KMS-11 (cell line): ENCODE measurements around the gene AGAP1.

Source experiments
- H2AFZ ChIP-seq: fragments of 200-600 bp; sonication (generic); 2 replicates; pipeline ENCODE4 v1.6.1; 2016; ENCODE audit warnings: antibody characterized with exemption, mixed run types, low read depth
- H3K27ac ChIP-seq: fragments of 200-600 bp; sonication (generic); 2 replicates; pipeline ENCODE4 v1.6.1; 2016; ENCODE audit warnings: mild to moderate bottlenecking, mixed run types
- H3K27me3 ChIP-seq: fragments of 200-600 bp; sonication (generic); 2 replicates; pipeline ENCODE4 v1.6.1; 2017; ENCODE audit warnings: mild to moderate bottlenecking, low read depth, mixed run types, moderate library complexity; ENCODE audit not compliant: insufficient read depth
- H3K36me3 ChIP-seq: fragments of 200-600 bp; sonication (generic); 2 replicates; pipeline ENCODE4 v1.6.1; 2017; ENCODE audit warnings: mild to moderate bottlenecking, mixed run types; ENCODE audit not compliant: insufficient read depth
- H3K4me1 ChIP-seq: fragments of 200-600 bp; sonication (generic); 2 replicates; pipeline ENCODE4 v1.6.1; 2016; ENCODE audit warnings: mild to moderate bottlenecking, low read depth, mixed run types; ENCODE audit not compliant: poor library complexity, severe bottlenecking
- H3K4me2 ChIP-seq: fragments of 200-600 bp; sonication (generic); 2 replicates; pipeline ENCODE4 v1.7.0; 2016; ENCODE audit warnings: mild to moderate bottlenecking, mixed run types
- H3K4me3 ChIP-seq: fragments of 200-600 bp; sonication (generic); IDR thresholded peaks from 2 replicates; pipeline ENCODE4 v1.6.1; 2017; ENCODE audit warnings: low read depth, low read length, mixed read lengths; ENCODE audit not compliant: insufficient read depth
- H3K79me2 ChIP-seq: fragments of 200-600 bp; sonication (generic); 2 replicates; pipeline ENCODE4 v1.6.1; 2016; ENCODE audit warnings: low read depth, mixed run types; ENCODE audit not compliant: insufficient read depth
- H3K9ac ChIP-seq: fragments of 200-600 bp; sonication (generic); 2 replicates; pipeline ENCODE4 v1.6.1; 2016; ENCODE audit warnings: mild to moderate bottlenecking, mixed run types
- H4K20me1 ChIP-seq: fragments of 200-600 bp; sonication (generic); 2 replicates; pipeline ENCODE4 v1.6.1; 2016; ENCODE audit warnings: mild to moderate bottlenecking, mixed run types; ENCODE audit not compliant: insufficient read depth
- TF ChIP-seq, protein P1 (sequence below): fragments of 200-600 bp; sonication (generic); conservative IDR thresholded peaks from 2 replicates; pipeline ENCODE4 v1.6.1; 2017; ENCODE audit warnings: low read depth, mild to moderate bottlenecking, antibody characterized with exemption, low read length, moderate library complexity, mixed read lengths

The AGAP1 gene

GRCh38 chr2:235587202-235587601, 93.4 kb downstream of the AGAP1 start:
- TF ChIP-seq, protein P1, sequence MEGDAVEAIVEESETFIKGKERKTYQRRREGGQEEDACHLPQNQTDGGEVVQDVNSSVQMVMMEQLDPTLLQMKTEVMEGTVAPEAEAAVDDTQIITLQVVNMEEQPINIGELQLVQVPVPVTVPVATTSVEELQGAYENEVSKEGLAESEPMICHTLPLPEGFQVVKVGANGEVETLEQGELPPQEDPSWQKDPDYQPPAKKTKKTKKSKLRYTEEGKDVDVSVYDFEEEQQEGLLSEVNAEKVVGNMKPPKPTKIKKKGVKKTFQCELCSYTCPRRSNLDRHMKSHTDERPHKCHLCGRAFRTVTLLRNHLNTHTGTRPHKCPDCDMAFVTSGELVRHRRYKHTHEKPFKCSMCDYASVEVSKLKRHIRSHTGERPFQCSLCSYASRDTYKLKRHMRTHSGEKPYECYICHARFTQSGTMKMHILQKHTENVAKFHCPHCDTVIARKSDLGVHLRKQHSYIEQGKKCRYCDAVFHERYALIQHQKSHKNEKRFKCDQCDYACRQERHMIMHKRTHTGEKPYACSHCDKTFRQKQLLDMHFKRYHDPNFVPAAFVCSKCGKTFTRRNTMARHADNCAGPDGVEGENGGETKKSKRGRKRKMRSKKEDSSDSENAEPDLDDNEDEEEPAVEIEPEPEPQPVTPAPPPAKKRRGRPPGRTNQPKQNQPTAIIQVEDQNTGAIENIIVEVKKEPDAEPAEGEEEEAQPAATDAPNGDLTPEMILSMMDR = no peak
- no peaks in the 10 kb centered on the region for H3K4me1 ChIP-seq
- no peak overlapping the region for H3K27ac ChIP-seq
- H3K4me3 ChIP-seq = no peak overlapping the region
- H3K79me2 ChIP-seq = peaks cover 43% of the 10 kb centered on the region
- no peak overlapping the region for H3K4me2 ChIP-seq
- no peak overlapping the region for H3K9ac ChIP-seq
- no peaks in the 10 kb centered on the region for H3K36me3 ChIP-seq
- H3K27me3 ChIP-seq = no peaks in the 10 kb centered on the region
- H2AFZ ChIP-seq = no peak overlapping the region
- H4K20me1 ChIP-seq = 0 out of 2 replicates have a peak, but pooled peaks cover 3% of the 10 kb centered on the region

GRCh38 chr2:235588750-235589149, 94.9 kb downstream of the AGAP1 start:
- H3K4me1 ChIP-seq = peaks cover 5% of the 10 kb centered on the region
- H3K4me2 ChIP-seq = no peak overlapping the region
- no peaks in the 10 kb centered on the region for H3K27me3 ChIP-seq
- H2AFZ ChIP-seq = no peak overlapping the region
- no peak overlapping the region for H3K9ac ChIP-seq
- H3K4me3 ChIP-seq = no peak overlapping the region
- no peaks in the 10 kb centered on the region for H3K36me3 ChIP-seq
- H4K20me1 ChIP-seq = no peaks in the 10 kb centered on the region
- H3K79me2 ChIP-seq = peaks cover 30% of the 10 kb centered on the region; the same call in 1 of the 2 replicates
- no peak overlapping the region for H3K27ac ChIP-seq
- TF ChIP-seq, protein P1 = no peak

GRCh38 chr2:235591231-235591730, 97.4 kb downstream of the AGAP1 start:
- Histone ChIP-seq H4K20me1 (peaks cover 10% of the 10 kb centered on the region; the same call in 1 of the 2 replicates), H3K36me3 (no peaks in the 10 kb centered on the region), H3K4me3 (no peak overlapping the region), H3K79me2 (peaks cover 24% of the 10 kb centered on the region; the same call in 1 of the 2 replicates), H3K27me3 (no peaks in the 10 kb centered on the region), H3K4me1 (peaks cover 30% of the 10 kb centered on the region), H3K27ac (no peak overlapping the region), H3K4me2 (no peak overlapping the region), H2AFZ (no peak overlapping the region), H3K9ac (no peak overlapping the region)
- TF ChIP-seq, protein P1 = no peak

GRCh38 chr2:235591921-235592320, 98.1 kb downstream of the AGAP1 start:
- TF ChIP-seq, protein P1 = no peak
- Histone ChIP-seq H3K79me2 (peaks cover 29% of the 10 kb centered on the region; the same call in 1 of the 2 replicates), H3K4me3 (no peak overlapping the region), H3K4me2 (no peak overlapping the region), H3K36me3 (no peaks in the 10 kb centered on the region), H4K20me1 (peaks cover 10% of the 10 kb centered on the region; the same call in 1 of the 2 replicates), H3K9ac (no peak overlapping the region), H3K27me3 (no peaks in the 10 kb centered on the region), H3K4me1 (peaks cover 33% of the 10 kb centered on the region), H2AFZ (no peak overlapping the region), H3K27ac (no peak overlapping the region)
